ENCODE measurements around the gene ACTN4.

- TF ChIP-seq EZH2 (IDR thresholded peaks at IDR 0.05) (no peak), POLR2AphosphoS5 (IDR thresholded peaks at IDR 0.05; ENCODE audit: borderline replicate concordance, low read depth, low read length) (no peak)
Observed at GRCh38 chr19:38727306-38727867, 79.9 kb downstream of the ACTN4 start.

Data from SK-N-MC (cell line).